ENCODE results near the gene ATP6V0C. TPM values are rescaled to one million over a fixed set of nuclear protein-coding genes. Genes with fewer than 3 reads are reported as not detected.

ATP6V0C gene
- total and polyA plus RNA-seq, 2 donors (not counting 1 experiment from before 2014, with no cell fraction given) = 118 to 176 TPM

GRCh38 chr16:2520784-2521531, 7.2 kb downstream of the ATP6V0C start:
- TF ChIP-seq CTCF (IDR thresholded peaks at IDR 0.05) = no peak
- TF ChIP-seq EZH2 (IDR thresholded peaks at IDR 0.05; ENCODE audit: borderline replicate concordance, insufficient read depth, low read depth, low read length, poor library complexity, severe bottlenecking) = no peak
- no peak overlapping the region for H2AFZ ChIP-seq (ENCODE audit: insufficient read depth, low read depth, low read length, poor library complexity, severe bottlenecking)
- peak overlapping the region; percentile 93 for H3K27ac ChIP-seq (ENCODE audit: low read length in 2 of 2)
- CTCF ChIA-PET = interaction anchor here (1.1 to 1.9 kb wide), 6 partner anchors 11 to 269 kb away, joined by 3 to 12 read pairs (median 8); partner anchors contain the start of genes CEMP1 and ECI1
- H3K9me3 ChIP-seq (ENCODE audit: control extremely low read depth in 1 of 3, control insufficient read depth in 2 of 3, insufficient read depth in 1 of 3, low read length in 2 of 3) = peaks cover 0 to 3% (median 0%) of the 10 kb centered on the region in 3 donors
- H3K4me3 ChIP-seq (ENCODE audit: control extremely low read depth in 1 of 5, extremely low read depth in 1 of 5, insufficient read depth in 1 of 5, low read depth in 2 of 5, low read length in 4 of 5) = peak overlapping the region; percentile 2 to 69 (median 60)
- no peaks in the 10 kb centered on the region for H3K9me3 Mint-ChIP-seq (ENCODE audit: insufficient read depth)
- peaks cover 78% of the 10 kb centered on the region for H3K79me2 ChIP-seq (ENCODE audit: control insufficient read depth, insufficient read depth, low read length)
- H3K36me3 ChIP-seq (replicated peaks in 1 of 2; ENCODE audit: control extremely low read depth in 1 of 2, control insufficient read depth in 1 of 2, extremely low read depth in 1 of 2, insufficient read depth in 2 of 2, low read length in 1 of 2) = peaks cover 0 to 52% of the 10 kb centered on the region in 2 experiments
- peak overlapping the region; percentile 75 for H3K4me2 ChIP-seq (replicated peaks; ENCODE audit: low read depth, low read length, poor library complexity, severe bottlenecking)
- peak overlapping the region; percentile 93 for H3K4me3 Mint-ChIP-seq
- no peaks in the 10 kb centered on the region for H3K27me3 Mint-ChIP-seq
- H4K20me1 ChIP-seq (ENCODE audit: control insufficient read depth, insufficient read depth, low read length, poor library complexity, severe bottlenecking) = peaks cover 43% of the 10 kb centered on the region
- DNase-seq (peak; percentile 94), ATAC-seq (ENCODE audit: low read depth) (peak; percentile 78)
- 26% methylated on average over 30 of the region's 41 CpGs for WGBS (ENCODE audit: insufficient coverage)
- peak overlapping the region; percentile 65 for H3K9ac ChIP-seq (ENCODE audit: low read length)
- no peaks in the 10 kb centered on the region for H3K27me3 ChIP-seq (replicated peaks in 1 of 4; ENCODE audit: control extremely low read depth in 1 of 4, control insufficient read depth in 3 of 4, insufficient read depth in 4 of 4, low read length in 3 of 4)
- peak overlapping the region; percentile 98 for H3K27ac Mint-ChIP-seq
- peaks cover 44 to 50% of the 10 kb centered on the region in 2 donors for H3K4me1 ChIP-seq (ENCODE audit: control insufficient read depth in 2 of 2, insufficient read depth in 2 of 2, low read length in 2 of 2)
- intact Hi-C loops (cut with micrococcal nuclease) = loop anchor here (1.0 kb wide), 2 partner anchors 11 to 14 kb away; no protein-coding TSS in a partner anchor
- peaks cover 57% of the 10 kb centered on the region for H3K4me1 Mint-ChIP-seq
- POLR2A ChIA-PET = interaction anchor here (0.7 to 3.0 kb wide), 9 partner anchors 9 to 1059 kb away, joined by 3 to 66 read pairs (median 5); partner anchors contain the start of genes CEMP1, PDPK1 and TBC1D24

- TF ChIP-seq EZH2 (IDR thresholded peaks at IDR 0.05; ENCODE audit: borderline replicate concordance, insufficient read depth, low read depth, low read length, poor library complexity, severe bottlenecking) = no peak
- TF ChIP-seq CTCF (IDR thresholded peaks at IDR 0.05) = no peak
- Mint-ChIP-seq H3K27ac (peak overlapping the region; percentile 59), H3K4me3 (no peak overlapping the region), H3K9me3 (ENCODE audit: insufficient read depth) (no peaks in the 10 kb centered on the region), H3K4me1 (peaks cover 34% of the 10 kb centered on the region), H3K27me3 (no peaks in the 10 kb centered on the region)
- ChIA-PET CTCF (no interaction called here), POLR2A (no interaction called here)
- 93% methylated on average over 6 of the region's 6 CpGs for WGBS (ENCODE audit: insufficient coverage)
- H3K36me3 ChIP-seq (replicated peaks in 1 of 2; ENCODE audit: control extremely low read depth in 1 of 2, control insufficient read depth in 1 of 2, extremely low read depth in 1 of 2, insufficient read depth in 2 of 2, low read length in 1 of 2) = peaks cover 0 to 66% of the 10 kb centered on the region in 2 experiments
- peaks cover 18 to 22% of the 10 kb centered on the region in 2 donors for H3K4me1 ChIP-seq (ENCODE audit: control insufficient read depth in 2 of 2, insufficient read depth in 2 of 2, low read length in 2 of 2)
- DNase-seq = no peak
- H4K20me1 ChIP-seq (ENCODE audit: control insufficient read depth, insufficient read depth, low read length, poor library complexity, severe bottlenecking) = peaks cover 31% of the 10 kb centered on the region
- peaks cover 76% of the 10 kb centered on the region for H3K79me2 ChIP-seq (ENCODE audit: control insufficient read depth, insufficient read depth, low read length)
- intact Hi-C loops (cut with micrococcal nuclease) = no loop called here
- peaks cover 0 to 3% (median 0%) of the 10 kb centered on the region in 3 donors for H3K9me3 ChIP-seq (ENCODE audit: control extremely low read depth in 1 of 3, control insufficient read depth in 2 of 3, insufficient read depth in 1 of 3, low read length in 2 of 3)
- H3K4me3 ChIP-seq (ENCODE audit: control extremely low read depth in 1 of 5, extremely low read depth in 1 of 5, insufficient read depth in 1 of 5, low read depth in 2 of 5, low read length in 4 of 5) = no peak overlapping the region
- no peaks in the 10 kb centered on the region for H3K27me3 ChIP-seq (replicated peaks in 1 of 4; ENCODE audit: control extremely low read depth in 1 of 4, control insufficient read depth in 3 of 4, insufficient read depth in 4 of 4, low read length in 3 of 4)
- no peak overlapping the region for H2AFZ ChIP-seq (ENCODE audit: insufficient read depth, low read depth, low read length, poor library complexity, severe bottlenecking)
- no peak for ATAC-seq (ENCODE audit: low read depth)
- no peak overlapping the region for H3K9ac ChIP-seq (ENCODE audit: low read length)
- no peak overlapping the region for H3K27ac ChIP-seq (ENCODE audit: low read length in 2 of 2)
- H3K4me2 ChIP-seq (replicated peaks; ENCODE audit: low read depth, low read length, poor library complexity, severe bottlenecking) = no peak overlapping the region
These were observed 10.1 kb downstream of the ATP6V0C start for GRCh38 chr16:2523801-2524231.
